Stimulated activated CD4-positive, alpha-beta T cell treated with anti-CD3 and anti-CD28 coated beads, Interleukin-12 subunit alpha, Interleukin-12 subunit beta, amount 100 ng/mL, for 4 hours (primary cell): ENCODE measurements around the gene RTP1.
A peak's percentile ranks its signal among the peaks of the same experiment; 100 is the strongest.
"Not testable (repeated sequence)": the region's sequence is repeated elsewhere in the genome, so short reads cannot be mapped to it uniquely, and the experiment has no call there.

Experiments used
- DNase-seq: peaks from one replicate; pipeline ENCODE4 v3.0.0-alpha.2; 2020

Gene RTP1, protein sequence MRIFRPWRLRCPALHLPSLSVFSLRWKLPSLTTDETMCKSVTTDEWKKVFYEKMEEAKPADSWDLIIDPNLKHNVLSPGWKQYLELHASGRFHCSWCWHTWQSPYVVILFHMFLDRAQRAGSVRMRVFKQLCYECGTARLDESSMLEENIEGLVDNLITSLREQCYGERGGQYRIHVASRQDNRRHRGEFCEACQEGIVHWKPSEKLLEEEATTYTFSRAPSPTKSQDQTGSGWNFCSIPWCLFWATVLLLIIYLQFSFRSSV

DNA sequence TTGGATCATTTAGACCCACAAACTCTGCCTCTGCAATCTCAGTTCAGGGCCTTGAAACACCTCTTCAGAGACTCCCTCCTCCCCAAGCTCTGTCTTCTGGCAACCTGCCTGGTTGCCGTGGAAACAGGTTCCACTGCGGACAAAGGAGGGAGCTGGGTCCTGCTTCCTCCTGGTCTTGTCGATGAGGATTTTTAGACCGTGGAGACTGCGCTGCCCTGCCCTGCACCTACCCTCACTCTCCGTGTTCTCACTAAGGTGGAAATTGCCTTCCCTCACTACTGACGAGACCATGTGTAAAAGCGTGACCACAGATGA, at the start of gene RTP1:
RTP1 (plus strand) TSS at position 152 of the 315 bp plus-strand sequence; CDS start at position 182, 30 bp downstream.
- DNase-seq: no peak

DNA sequence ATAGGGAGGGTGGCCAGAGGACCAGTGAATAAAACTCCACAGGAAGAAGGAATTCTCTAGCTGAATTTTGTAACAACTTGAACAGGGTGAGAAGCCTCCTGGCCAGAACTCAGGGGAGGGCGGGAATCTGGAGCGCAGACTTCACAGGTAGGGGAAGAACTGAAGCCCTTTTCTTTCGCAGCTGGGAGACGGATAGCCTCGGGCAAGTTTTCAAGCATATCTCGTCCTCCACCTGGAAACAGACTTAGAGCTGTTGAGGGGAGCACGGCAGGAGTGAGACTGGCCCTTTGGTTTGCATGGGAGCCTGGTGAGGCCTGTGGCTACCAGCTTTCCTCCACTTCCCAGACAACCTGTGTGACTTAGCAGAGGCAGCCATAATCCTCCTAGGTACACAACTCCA, 47.1 kb upstream of the RTP1 start:
- DNase-seq: no peak

DNA sequence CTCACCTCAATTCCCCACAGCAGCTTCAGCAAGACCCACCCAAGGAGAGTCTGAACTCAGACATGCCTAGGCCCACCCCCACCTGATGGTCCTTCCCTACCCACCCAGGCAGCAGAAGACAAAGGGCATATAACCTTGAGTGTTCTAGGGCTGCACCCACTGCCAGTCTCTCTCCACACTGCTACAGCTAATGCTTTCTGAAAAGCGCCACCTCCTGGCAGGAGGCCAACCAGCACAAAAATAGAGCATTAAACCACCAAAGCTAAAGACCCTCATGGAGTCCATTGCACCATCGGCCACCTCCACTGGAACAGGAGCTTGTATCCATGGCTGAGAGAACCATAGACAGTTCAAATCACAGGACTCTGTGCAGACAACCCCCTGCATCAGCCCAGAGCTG, 46.7 kb upstream of the RTP1 start:
- DNase-seq: peak; percentile 62

DNA sequence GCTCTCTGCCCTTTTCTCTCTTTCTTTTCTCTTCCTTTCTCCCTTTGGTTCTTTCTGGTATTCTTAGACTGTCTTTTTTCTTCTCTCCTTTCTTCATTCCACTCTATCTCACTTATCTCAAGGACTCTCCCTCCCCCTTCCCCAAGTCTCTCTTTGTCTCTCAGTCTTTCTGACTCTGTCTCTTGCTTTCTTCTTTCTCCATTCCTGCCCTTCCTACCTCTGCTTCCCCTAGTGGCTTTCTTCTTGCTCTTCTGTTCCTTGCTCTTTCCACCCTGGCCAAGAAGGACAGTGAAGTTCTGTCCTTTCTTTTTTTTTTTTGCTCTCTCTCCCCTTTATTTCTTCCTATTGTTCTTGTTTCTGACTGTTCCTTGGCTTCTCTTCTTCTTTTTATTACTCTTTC, 35.7 kb upstream of the RTP1 start:
- DNase-seq: no peak

DNA sequence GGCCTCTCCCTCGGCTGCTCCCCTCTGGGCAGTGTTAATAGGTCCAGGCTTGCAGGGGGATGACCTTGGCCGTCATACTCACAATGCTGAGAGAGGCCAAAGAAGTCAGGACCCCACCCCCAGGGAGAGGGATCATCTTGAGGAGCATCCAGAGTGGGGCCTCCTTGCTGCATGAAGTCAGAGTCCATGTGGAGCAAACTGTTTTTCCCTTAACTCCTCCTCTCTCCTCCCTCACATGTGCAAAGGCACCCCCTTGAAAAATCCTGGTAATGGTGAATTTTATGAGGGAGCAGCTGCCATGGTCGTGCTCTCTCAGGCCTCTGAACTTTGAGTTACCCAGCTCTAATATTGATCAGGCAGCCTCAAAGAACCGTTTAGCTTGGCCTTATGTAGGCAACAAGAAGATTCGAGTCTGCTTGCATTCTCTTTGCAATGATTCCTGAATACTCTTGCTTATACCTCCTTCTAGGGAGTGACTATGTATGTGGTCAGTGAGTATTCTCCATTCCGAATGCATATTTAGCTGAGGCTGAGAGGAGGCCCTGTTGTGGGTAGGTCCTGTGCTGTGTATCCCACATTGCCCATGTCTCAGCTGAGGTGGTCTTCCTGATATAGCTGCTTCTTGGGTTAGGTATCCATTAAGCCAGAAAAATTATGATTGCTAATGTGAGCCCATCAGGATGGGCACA, 34.9 kb upstream of the RTP1 start:
- DNase-seq: no peak

DNA sequence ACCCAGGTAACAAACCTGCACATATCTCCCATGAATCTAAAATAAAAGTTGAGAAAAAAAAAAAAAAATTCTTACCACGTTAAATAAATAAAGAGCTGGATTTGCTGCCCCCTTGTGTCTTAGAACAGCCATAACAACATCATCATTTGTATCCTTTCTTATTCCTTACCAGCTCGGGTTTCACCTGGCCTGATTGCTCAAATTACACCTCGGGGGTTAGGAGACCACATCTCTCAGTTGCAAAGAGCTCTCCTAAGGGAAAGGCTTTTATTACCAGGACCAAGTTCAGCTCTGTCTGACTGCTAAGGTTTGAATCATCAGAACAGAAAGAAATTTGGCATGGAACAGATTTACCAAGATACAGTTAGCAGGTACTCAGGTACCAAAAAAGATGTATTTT, 32.1 kb upstream of the RTP1 start:
- no peak for DNase-seq

DNA sequence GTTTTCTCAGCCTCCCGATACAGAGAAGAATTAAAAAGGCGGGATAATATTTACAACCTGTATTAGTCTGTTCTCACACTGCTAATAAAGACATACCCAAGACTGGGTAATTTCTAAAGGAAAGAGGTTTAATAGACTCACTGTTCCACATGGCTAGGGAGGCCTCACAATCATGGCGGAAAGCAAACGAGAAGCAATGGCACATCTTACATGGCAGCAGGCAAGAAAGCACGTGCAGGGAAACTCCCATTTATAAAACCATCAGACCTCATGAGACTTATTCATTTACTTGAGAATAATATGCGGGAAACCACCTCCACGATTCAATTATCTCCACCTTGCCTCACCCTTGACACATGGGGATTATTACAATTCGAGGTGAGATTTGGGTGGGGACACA, 30.5 kb upstream of the RTP1 start:
- DNase-seq: no peak

DNA sequence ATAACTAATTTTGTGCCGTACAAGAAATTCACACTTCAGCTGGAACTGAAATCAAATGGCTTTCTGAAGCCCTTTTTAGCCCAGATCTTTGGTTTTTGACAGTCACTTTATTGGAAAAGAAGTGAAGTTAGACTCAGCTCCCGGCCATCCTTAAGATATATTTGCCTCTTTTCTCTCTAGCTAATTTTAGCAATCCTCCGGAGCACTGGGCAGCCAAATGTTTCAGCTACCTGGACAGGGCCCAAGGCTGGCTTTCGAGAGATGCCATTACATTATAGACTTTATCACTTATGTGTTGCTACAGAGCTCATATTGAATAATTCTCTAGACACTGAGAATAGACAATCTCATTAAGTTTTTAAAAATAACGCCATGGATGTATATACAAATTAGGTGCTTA, 29.5 kb upstream of the RTP1 start:
- no peak for DNase-seq

DNA sequence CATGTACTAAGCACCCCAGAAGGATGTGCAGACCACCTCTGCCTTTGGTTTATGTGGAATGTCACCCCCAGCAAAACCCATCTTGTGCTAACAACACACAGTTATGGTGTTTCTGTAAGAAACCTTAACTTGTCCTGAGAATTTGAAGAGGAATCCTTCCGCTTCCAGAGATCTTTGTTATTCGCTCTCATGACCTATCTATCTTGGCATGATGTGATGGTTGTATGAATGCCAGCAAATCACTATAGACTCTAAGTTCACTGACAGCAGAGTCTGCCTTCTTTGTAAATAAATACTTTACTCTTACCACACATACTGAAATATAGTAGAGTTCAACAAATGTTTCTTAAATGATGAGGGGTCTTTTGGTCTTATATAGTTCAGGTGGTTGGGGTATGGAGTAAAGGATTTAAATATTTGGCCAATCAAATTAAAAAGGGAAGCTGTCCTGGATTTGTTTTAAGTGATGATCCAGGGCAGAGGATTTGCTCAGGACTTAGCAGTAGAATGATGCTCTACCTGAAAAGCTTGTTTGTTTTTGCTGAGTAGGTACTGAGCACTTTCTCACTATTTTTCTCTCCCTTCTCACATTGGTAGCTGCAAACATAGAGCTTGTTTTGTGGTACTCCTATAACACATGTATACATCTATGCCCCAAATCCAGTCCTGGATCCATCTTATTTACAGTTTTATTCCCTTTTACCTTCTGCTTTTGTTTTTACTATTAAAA, 27.9 kb upstream of the RTP1 start:
- no peak for DNase-seq

DNA sequence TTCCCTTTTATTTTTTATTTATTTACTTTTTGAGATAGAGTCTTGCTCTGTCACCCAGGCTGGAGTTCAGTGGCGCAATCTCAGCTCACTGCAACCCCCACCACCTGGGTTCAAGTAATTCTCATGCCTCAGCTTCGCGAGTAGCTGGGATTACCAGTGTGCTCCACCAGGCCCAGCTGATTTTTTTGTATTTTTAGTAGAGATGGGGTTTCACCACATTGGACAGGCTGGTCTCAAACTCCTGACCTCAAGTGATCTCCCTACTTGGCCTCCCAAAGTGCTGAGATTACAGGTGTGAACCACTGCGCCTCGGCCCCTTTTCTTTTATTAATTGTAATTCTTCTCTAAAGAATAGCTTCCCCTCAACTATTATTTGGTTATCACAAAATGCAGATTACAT, 26.4 kb upstream of the RTP1 start:
- DNase-seq: not testable (repeated sequence)

DNA sequence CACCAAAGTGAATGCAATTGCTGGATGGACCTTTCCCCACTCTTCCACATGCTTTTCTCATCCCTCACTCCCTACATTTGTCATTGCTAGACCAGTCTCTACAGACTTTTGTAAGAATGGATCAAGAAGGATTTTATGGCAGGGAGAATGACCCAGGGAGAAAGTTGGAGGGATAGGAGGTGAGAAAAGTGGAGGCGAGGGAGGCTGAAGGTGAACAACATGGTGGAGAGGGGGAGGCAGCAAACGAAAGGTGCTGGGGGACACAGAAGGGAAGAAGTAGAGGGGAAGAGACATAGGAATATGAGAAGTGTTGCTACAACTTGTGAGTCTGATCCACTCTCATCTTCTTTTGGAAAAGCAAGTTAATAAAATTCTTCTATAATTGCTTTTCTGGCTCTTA, 24.4 kb upstream of the RTP1 start:
- no peak for DNase-seq

DNA sequence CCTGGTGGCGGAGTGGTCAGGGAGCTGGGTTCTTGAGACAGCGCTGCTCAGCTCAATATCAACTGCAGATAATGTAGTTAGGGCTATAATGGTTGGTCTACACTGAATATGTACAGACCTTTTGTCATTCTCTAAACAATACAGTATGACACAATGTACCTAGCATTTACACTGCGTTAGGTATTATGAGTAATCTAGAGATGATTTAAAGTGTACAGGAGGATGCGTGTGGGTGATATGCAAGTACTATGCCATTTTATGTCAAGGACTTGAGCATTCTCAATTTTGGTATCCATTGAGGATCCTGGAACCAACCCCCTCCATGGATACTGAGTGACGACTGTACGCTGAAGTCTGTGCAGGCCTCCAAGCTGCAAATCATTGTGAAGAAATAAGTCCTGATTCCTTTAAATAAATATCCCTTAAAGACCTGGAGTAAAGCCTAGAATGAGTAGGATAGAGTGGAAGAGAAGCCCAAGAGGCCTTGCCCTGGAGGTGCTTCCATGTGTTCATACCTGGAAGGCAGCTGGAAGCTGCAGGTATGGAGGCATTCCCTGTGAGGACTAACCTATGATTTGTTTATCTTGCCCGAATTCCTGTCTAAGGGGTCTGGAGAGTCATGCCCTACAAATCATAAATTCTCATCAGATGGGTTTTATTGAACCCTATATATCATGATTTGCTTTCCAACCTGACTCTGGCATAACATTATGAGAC, 15.7 kb upstream of the RTP1 start:
- DNase-seq: no peak

DNA sequence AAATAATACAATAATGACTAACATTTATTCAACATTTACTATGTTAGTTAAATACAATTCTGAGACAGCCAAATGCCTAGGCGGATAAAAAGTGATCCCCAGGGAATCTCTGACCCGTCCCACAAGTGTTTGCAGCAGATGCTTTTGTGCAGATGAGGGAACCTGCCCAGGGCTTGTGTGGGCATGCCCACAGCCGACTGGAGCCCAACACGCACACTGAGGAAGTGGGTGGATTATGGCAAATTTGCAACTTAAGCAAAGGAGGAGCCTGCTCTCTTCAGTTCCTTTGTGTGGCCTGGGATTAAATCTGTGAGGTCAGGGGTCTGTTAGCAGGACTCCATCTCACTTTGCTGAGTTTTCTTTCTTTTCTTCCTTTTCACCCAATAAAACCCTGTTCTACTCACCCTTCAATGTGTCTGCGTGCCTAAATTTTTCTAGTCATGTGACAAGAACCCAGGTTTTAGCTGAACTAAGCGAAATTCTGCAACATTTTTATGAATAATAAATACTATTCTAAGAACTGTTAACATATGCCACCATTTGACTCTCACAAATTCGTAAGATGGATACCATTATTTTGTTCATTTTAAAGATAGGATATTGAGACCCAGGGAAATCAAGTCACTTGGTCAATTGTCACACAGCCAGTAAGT, 13.9 kb upstream of the RTP1 start:
- no peak for DNase-seq

DNA sequence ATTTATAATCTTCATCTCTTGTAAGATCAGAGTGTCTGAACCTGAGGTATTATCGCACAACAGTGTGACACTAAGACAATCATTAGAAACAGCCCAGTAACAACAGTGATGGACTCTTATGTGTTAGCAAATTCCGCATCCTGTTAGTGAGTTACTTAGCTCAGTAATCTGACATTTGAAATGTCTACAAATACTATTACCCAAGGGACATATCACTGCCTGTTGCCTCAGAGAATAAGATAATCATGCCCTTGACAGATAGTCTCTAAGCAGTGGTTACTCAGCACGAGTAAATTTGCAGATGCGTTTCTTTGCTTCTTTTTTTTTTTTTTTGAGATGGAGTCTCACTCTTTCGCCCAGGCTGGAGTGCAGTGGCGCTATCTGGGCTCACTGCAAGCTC, 13.4 kb upstream of the RTP1 start:
- DNase-seq: no peak

DNA sequence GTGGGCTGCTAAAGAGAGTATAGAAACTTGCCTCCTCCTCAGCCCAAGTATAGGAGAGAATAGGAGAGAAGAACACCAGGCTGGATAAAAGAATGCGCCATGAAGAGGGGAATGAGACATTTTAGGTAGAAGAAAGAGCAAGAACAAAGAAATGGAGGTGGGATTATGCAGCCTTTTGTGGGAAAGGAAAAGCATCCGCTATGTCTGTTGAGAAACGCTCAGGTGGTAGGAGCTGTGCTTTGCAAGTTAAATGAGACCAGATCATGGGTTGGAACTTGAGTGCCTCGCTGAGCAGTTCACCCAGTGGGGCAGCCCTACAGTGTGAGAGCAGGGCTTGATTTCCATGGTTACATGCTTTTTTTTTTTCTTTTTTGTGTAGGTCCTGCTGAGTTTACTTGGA, 11.5 kb upstream of the RTP1 start:
- DNase-seq: no peak

DNA sequence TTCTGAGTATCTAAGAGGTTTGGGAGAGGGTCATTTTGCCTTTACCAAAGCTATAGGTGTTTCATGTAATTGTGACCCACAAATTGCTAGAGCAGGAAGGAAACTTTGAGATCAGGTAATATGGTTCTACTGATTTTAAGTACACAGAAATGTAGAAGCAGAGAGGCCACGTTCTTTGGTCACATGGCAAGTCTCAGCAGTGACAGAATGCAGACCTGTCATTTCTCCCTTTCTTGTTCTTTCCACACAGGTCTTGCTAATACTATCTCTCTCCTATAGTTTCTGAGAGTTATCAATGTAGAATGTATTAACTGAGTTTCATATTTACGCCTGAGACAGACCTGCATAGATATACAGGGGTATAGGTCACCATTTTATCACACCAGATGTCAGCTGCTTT, 10.9 kb upstream of the RTP1 start:
- DNase-seq: no peak

DNA sequence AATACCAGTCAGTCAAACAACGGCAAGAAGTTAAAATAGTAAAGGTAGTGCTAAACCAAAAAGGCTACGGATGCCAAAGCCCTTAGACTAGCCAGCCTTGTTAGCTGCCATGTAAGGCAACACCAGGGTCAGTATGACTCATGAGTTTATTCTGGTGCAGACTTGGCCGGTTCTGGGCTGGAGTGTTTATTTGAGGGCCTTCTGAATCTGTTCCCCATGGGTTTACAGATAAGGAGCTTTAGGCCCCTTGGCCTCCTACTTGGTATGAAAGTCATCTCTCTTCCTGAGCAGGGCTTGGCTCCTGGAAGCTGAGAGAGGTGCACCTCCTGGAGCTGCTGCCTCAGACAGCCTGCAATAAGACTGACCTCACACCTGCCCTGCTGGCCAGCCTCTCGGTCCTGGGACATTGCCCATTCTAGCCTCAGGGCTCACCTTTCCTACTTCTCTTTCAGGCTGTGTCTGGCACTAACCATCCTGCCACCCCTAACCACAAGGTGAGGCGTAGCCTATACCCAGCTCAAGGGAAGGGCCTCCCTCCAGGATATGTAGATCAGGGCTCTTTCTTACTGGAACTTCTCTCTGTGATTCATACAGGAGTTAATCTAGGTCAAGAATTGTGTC, 10.4 kb upstream of the RTP1 start:
- no peak for DNase-seq

DNA sequence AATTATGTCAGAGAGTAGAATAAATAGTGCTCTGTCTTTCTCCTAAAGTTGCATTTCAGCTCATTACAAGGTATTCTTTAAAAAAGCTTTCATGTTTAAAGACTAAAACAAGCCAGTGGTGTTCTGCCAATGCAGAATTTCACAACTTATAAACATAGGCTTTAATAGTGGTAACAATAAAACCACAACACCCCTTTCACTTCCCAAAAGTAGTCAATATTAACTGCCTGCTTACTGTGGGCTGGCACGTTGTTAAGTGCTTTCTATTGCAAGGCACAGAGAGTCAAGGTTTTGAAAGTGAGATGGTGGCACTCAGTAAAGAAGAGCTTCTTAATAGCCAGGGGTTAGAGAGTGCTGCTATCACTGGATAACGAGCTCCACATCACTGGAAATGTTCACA, 8.4 kb upstream of the RTP1 start:
- no peak for DNase-seq

DNA sequence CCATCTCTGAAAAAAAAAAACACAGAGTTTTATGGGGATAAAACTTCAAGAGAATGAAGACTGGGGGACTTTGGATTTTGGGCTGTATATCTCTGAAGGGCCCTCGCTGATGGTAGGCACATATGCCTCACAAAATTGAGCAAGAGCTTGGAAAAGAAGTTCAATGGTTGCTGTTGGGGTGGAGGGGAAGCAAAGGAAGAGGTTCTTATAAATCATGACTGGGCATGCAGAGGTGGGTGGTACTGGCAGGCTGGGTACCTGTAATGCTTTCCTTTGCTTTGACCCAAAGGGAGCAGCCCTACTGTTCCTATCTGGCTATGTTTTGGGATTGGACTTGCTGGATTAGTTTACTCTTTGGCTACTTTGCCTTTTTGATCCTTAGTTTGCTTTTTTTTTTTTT, 6.0 kb upstream of the RTP1 start:
- DNase-seq: no peak

DNA sequence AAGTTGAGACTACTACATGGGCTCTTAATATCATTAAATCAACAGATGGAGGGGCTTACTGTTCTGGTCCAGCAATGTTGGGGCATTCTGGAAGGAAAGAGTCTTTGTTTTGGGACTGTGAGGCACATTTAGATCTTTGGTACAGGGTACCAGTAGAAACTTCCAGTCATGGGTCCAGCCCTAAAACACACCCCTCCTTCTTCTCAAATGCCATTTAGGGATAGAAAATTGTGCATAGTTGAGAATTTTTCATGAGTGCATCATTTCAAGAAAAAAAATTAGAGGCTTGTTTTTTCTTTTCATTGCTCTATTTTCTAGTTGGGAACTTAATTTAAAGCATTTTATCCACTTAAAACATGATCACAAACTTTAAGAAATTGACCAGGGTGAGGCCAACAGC, 4.1 kb upstream of the RTP1 start:
- DNase-seq: no peak

DNA sequence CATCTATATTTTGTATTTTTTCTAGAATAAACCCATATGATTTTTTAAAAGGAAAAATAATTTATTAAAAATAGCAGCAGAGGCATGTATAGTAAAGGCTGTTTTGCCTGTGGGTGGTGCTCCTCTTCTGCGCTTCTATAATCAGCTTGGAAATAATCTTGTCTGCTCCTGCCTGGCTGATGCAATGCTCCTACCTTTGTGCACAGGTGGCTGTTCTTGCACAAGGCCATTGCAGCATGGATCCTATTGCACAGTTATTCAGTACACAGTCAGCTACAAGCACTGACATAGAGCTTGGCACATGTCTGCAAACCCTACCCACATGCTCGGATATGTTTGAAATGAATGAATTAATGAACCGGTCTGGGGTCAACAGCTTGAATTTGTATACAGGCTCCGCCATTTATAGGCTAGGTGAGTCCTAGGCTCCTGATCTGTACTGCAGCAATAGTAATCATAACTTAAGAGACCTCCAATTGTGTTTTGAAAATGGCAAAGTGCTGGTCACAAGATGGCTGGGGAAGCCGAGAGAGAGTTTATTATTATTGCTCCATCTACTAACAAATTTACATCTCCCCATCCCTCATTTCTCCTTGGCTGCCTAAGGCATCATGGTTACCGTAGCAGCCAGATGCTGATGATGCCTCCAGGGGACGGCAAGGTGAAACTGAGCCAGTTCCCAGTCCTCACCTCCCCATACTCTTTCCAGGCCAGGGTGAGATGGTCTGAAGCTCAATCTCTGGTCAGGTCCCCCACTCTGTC, 532 bp upstream of the RTP1 start:
- no peak for DNase-seq

DNA sequence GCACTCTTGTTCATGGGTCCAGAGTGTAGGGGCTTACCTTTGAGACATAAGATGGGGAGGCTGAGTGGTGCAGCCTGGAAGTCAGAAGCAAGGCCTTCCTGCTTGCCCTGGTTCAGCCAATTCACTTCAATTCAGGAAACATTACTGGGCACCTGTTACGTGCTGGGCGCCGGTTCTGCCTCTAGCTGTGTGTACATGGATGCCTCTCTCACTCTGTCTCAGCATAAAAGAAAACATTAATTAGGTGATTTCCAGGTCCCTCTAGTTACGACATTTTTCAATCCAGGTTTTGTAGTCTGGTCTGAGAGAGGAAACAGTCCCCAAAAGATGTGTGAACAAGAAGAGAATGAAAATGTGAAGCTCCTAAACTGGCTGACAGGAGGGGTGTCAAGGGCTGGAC, 1.2 kb downstream of the RTP1 start:
- DNase-seq: no peak
